GM19239 (cell line): ENCODE measurements around the gene DEFB131B.
"Not testable (repeated sequence)": the region's sequence is repeated elsewhere in the genome, so short reads cannot be mapped to it uniquely, and the experiment has no call there.

Experiments used
- DNase-seq: peaks from one replicate; pipeline ENCODE4 v3.0.0; 2011; ENCODE audit warnings: low spot score; ENCODE audit not compliant: insufficient read length
- FAIRE-seq: peaks from 2 replicates; lab custom pipeline; 2011; peaks lifted over from hg19 to GRCh38; lab: Jason Lieb, UNC

The DEFB131B gene

GRCh38 chr11:71878059-71878458 is at the start of gene DEFB131B:
Gene DEFB131B (plus strand): TSS chr11:71878453. CDS start chr11:71878453, 0 bp downstream.
- FAIRE-seq: not testable (repeated sequence)

GRCh38 chr11:71829247-71829646 is 49.0 kb upstream of the DEFB131B start:
- FAIRE-seq, DNase-seq: not testable (repeated sequence)

More at GRCh38 chr11:71878059-71878458, at the start of gene DEFB131B:
- not testable (repeated sequence) for DNase-seq

- DNase-seq: not testable (repeated sequence)
Measured at GRCh38 chr11:71829686-71830085, 48.6 kb upstream of the DEFB131B start.

GRCh38 chr11:71832811-71833210 is 45.4 kb upstream of the DEFB131B start, which contains the start of gene DEFB108B:
Gene DEFB108B (plus strand): TSS chr11:71833200. CDS start chr11:71833200, 0 bp downstream.
- not testable (repeated sequence) for DNase-seq, FAIRE-seq

More at GRCh38 chr11:71829686-71830085, 48.6 kb upstream of the DEFB131B start:
- FAIRE-seq: not testable (repeated sequence)

GRCh38 chr11:71842720-71843119 is 35.5 kb upstream of the DEFB131B start:
- not testable (repeated sequence) for FAIRE-seq, DNase-seq

GRCh38 chr11:71843355-71843754 is 34.9 kb upstream of the DEFB131B start:
- not testable (repeated sequence) for DNase-seq, FAIRE-seq

- DNase-seq (no peak), FAIRE-seq (no peak)
Measured at GRCh38 chr11:71843858-71844257, 34.4 kb upstream of the DEFB131B start.

GRCh38 chr11:71853895-71854294 is 24.4 kb upstream of the DEFB131B start:
- not testable (repeated sequence) for FAIRE-seq

GRCh38 chr11:71855880-71856279 is 22.4 kb upstream of the DEFB131B start:
- FAIRE-seq, DNase-seq: not testable (repeated sequence)

More at GRCh38 chr11:71853895-71854294, 24.4 kb upstream of the DEFB131B start:
- DNase-seq: not testable (repeated sequence)

GRCh38 chr11:71860835-71861234 is 17.4 kb upstream of the DEFB131B start:
- FAIRE-seq: not testable (repeated sequence)

GRCh38 chr11:71863978-71864627 is 14.2 kb upstream of the DEFB131B start:
- not testable (repeated sequence) for FAIRE-seq, DNase-seq

More at GRCh38 chr11:71860835-71861234, 17.4 kb upstream of the DEFB131B start:
- not testable (repeated sequence) for DNase-seq

- not testable (repeated sequence) for DNase-seq, FAIRE-seq
Measured at GRCh38 chr11:71867209-71867608, 11.0 kb upstream of the DEFB131B start.

- not testable (repeated sequence) for FAIRE-seq
Measured at GRCh38 chr11:71869931-71870330, 8.3 kb upstream of the DEFB131B start.

GRCh38 chr11:71870661-71871060 is 7.6 kb upstream of the DEFB131B start:
- DNase-seq, FAIRE-seq: not testable (repeated sequence)

More at GRCh38 chr11:71869931-71870330, 8.3 kb upstream of the DEFB131B start:
- not testable (repeated sequence) for DNase-seq

GRCh38 chr11:71876262-71876661 is 2.0 kb upstream of the DEFB131B start:
- not testable (repeated sequence) for FAIRE-seq, DNase-seq

- FAIRE-seq: not testable (repeated sequence)
Measured at GRCh38 chr11:71885806-71886205, 7.6 kb downstream of the DEFB131B start.

GRCh38 chr11:71888335-71889010 is 10.2 kb downstream of the DEFB131B start:
- FAIRE-seq, DNase-seq: not testable (repeated sequence)

More at GRCh38 chr11:71885806-71886205, 7.6 kb downstream of the DEFB131B start:
- not testable (repeated sequence) for DNase-seq

GRCh38 chr11:71889181-71889872 is 11.1 kb downstream of the DEFB131B start:
- not testable (repeated sequence) for DNase-seq, FAIRE-seq

GRCh38 chr11:71895961-71896360 is 17.7 kb downstream of the DEFB131B start:
- FAIRE-seq (no peak), DNase-seq (no peak)

GRCh38 chr11:71901137-71901536 is 22.9 kb downstream of the DEFB131B start:
- DNase-seq, FAIRE-seq: not testable (repeated sequence)
